ENCODE data around the gene ALKBH7. TPM values are rescaled to one million over a fixed set of nuclear protein-coding genes. Genes with fewer than 3 reads are reported as not detected.
A peak's percentile ranks its signal among the peaks of the same experiment; 100 is the strongest.

Gene ALKBH7
- total and polyA plus RNA-seq, 10 of the 15 experiments (the other 5 are each of a cell fraction or from before 2014, with no cell fraction given) = 0.31 to 82.5 (median 37.6) TPM

GRCh38 chr19:6387372-6387771, 14.8 kb downstream of the ALKBH7 start (continued):
- TF ChIP-seq ZBTB33 (IDR thresholded peaks at IDR 0.05) (no peak), ASH2L (IDR thresholded peaks at IDR 0.05; ENCODE audit: borderline replicate concordance, low read depth) (no peak), ATF7 (IDR thresholded peaks at IDR 0.05; ENCODE audit: low read depth) (no peak), NR2C2 (IDR thresholded peaks at IDR 0.05; ENCODE audit: borderline replicate concordance, control insufficient read depth, insufficient read length, low read depth) (no peak), MAX (IDR thresholded peaks at IDR 0.05; ENCODE audit: low read depth, low read length) (no peak), RCOR1 (conservative IDR thresholded peaks at IDR 0.05; ENCODE audit: low read depth, low read length) (no peak)

- peaks cover 22% of the 10 kb centered on the region for H3K79me2 ChIP-seq (ENCODE audit: control insufficient read depth, insufficient read depth, low read length)
- SMC1A ChIA-PET (ENCODE audit: uncharacterized antibody, unreplicated experiment) = interaction anchor here (0.6 to 1.4 kb wide), 5 partner anchors 9 to 89 kb away, joined by 3 to 4 read pairs (median 3); partner anchors contain the start of genes ALKBH7 and DENND1C
- peak overlapping the region; percentile 99 for H3K4me3 ChIP-seq
- peak; percentile 75 for FAIRE-seq
- DNase-seq (ENCODE audit: low read depth, low spot score) = no peak
- 7% methylated on average over 30 of the region's 30 CpGs for WGBS (ENCODE audit: insufficient coverage, insufficient replicate concordance, low lambda C conversion rate, missing lambda C conversion rate)
- no peaks in the 10 kb centered on the region for H4K20me1 ChIP-seq (ENCODE audit: control insufficient read depth, insufficient read depth)
- no peaks in the 10 kb centered on the region for H3K9me3 ChIP-seq (replicated peaks; ENCODE audit: control insufficient read depth, insufficient read depth, low read length)
- peak overlapping the region; percentile 93 for H3K27ac ChIP-seq (ENCODE audit: control insufficient read depth, insufficient read depth)
- RAD21 ChIA-PET (ENCODE audit: unreplicated experiment) = interaction anchor here (1.0 to 1.6 kb wide), 2 partner anchors 20 to 66 kb away, joined by 3 to 5 read pairs; partner anchors contain the start of gene ALKBH7
- in situ Hi-C loops (cut with MboI) = no loop called here
- intact Hi-C loops (cut with micrococcal nuclease; ENCODE audit: unreplicated experiment) = loop anchor here (1.0 to 10.0 kb wide), 2 partner anchors 33 to 112 kb away; partner anchors contain the start of gene TUBB4A
- peak; percentile 35 for ATAC-seq
- POLR2A ChIA-PET = interaction anchor here (0.6 to 1.9 kb wide), 2 partner anchors 20 to 25 kb away, joined by 3 to 12 read pairs; partner anchors contain the start of gene ALKBH7
- peak overlapping the region; percentile 78 for H3K9ac ChIP-seq (ENCODE audit: control insufficient read depth, insufficient read depth, low read length)
- TF ChIP-seq DPF2 (IDR thresholded peaks at IDR 0.05) = 0 out of 2 replicates have a peak, but pooled peaks have one; percentile 14
- TF ChIP-seq ATF3 (IDR thresholded peaks at IDR 0.05; ENCODE audit: borderline replicate concordance, extremely low read depth, low read depth, low read length) = no peak
- peak; percentile 87 for TF ChIP-seq NR2F1 (conservative IDR thresholded peaks at IDR 0.05)
- TF ChIP-seq SMARCA5 (IDR thresholded peaks at IDR 0.05) = 0 out of 2 replicates have a peak, but pooled peaks have one; percentile 47
- TF ChIP-seq ASH2L (IDR thresholded peaks at IDR 0.05; ENCODE audit: borderline replicate concordance, low read depth) = 0 out of 2 replicates have a peak, but pooled peaks have one; percentile 63
- TF ChIP-seq, protein P1, sequence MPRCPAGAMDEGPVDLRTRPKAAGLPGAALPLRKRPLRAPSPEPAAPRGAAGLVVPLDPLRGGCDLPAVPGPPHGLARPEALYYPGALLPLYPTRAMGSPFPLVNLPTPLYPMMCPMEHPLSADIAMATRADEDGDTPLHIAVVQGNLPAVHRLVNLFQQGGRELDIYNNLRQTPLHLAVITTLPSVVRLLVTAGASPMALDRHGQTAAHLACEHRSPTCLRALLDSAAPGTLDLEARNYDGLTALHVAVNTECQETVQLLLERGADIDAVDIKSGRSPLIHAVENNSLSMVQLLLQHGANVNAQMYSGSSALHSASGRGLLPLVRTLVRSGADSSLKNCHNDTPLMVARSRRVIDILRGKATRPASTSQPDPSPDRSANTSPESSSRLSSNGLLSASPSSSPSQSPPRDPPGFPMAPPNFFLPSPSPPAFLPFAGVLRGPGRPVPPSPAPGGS (IDR thresholded peaks at IDR 0.05; ENCODE audit: borderline replicate concordance, insufficient read depth, low read depth, low read length, poor library complexity, severe bottlenecking) = no peak
- peak; percentile 42; the same call in 1 of the 2 replicates for TF ChIP-seq SPI1 (IDR thresholded peaks at IDR 0.05; ENCODE audit: borderline replicate concordance, insufficient read depth, low read depth, low read length)
- TF ChIP-seq BCL11A (IDR thresholded peaks at IDR 0.05; ENCODE audit: low read depth, low read length) = no peak
- TF ChIP-seq ZNF24 (IDR thresholded peaks at IDR 0.05) = peak; percentile 90
- no peak for TF ChIP-seq EED (IDR thresholded peaks at IDR 0.05; ENCODE audit: low read depth)
- CTCF ChIA-PET = interaction anchor here (1.0 to 1.1 kb wide), 2 partner anchors 112 to 266 kb away, joined by 3 to 4 read pairs; no protein-coding TSS in a partner anchor
- TSS peak; percentile 82 for BruUV-seq (replicated peaks)
- H3K4me1 ChIP-seq (ENCODE audit: control insufficient read depth, insufficient read depth, low read length) = peaks cover 11% of the 10 kb centered on the region
- H3K4me2 ChIP-seq (ENCODE audit: control insufficient read depth, insufficient read depth) = peak overlapping the region; percentile 97
- peak overlapping the region; percentile 99 for H2AFZ ChIP-seq (ENCODE audit: control insufficient read depth, low read depth, low read length)
- peaks cover 9 to 25% of the 10 kb centered on the region in 2 experiments; a peak in 3 of 4 replicates for H3K36me3 ChIP-seq (ENCODE audit: control insufficient read depth in 2 of 2, insufficient read depth in 2 of 2, low read length in 1 of 2)
- no peaks in the 10 kb centered on the region for H3K27me3 ChIP-seq (replicated peaks in 1 of 2; ENCODE audit: control insufficient read depth in 2 of 2, insufficient read depth in 2 of 2, low read length in 1 of 2)
Observed at GRCh38 chr19:6392221-6393073, 19.9 kb downstream of the ALKBH7 start.

Measured in GM12878 (cell line).